Pancreas (tissue), 10 donors: ENCODE data around the gene CHRNB4. TPM values are rescaled to one million over a fixed set of nuclear protein-coding genes. Genes with fewer than 3 reads are reported as not detected.

Experiments
- ATAC-seq, 4 donors: fragments of 200-7000 bp; cut with Tn5 transposase; one replicate each; pipeline versions ENCODE4 v1.8.0 to v1.9.1; 2020; ENCODE audit warnings: mild to moderate bottlenecking in 4 of 4, moderate library complexity in 4 of 4
- DNase-seq, 6 donors: peaks; one replicate each; pipeline ENCODE4 v3.0.0-alpha.2; 2020
- FAIRE-seq: peaks from 2 replicates; lab custom pipeline; 2012; peaks lifted over from hg19 to GRCh38; lab: Jason Lieb, UNC
- H3K27ac ChIP-seq, 4 donors: fragments of 200-600 bp; sonication (generic); 1 replicate in 3 of 4; 2 replicates in 1 of 4; pipeline versions ENCODE4 v1.5.0 to v1.8.0; 2020
- H3K27me3 ChIP-seq, 4 donors: fragments of 200-600 bp; one replicate each; pipeline ENCODE4 v1.8.0; 2021
- H3K36me3 ChIP-seq, 3 donors: fragments of 200-600 bp; sonication (generic) in 1 of 3; one replicate each; pipeline versions ENCODE4 v1.5.0 to v1.8.0; 2020 to 2021
- H3K4me1 ChIP-seq, 3 donors: fragments of 200-600 bp; one replicate each; pipeline ENCODE4 v1.8.0; 2021
- H3K4me3 ChIP-seq, 4 donors: fragments of 200-600 bp; sonication (generic) in 2 of 4; one replicate each; pipeline versions ENCODE4 v1.5.0 to v1.8.0; 2020 to 2021
- H3K9me3 ChIP-seq, 4 donors: fragments of 200-600 bp; one replicate each; pipeline ENCODE4 v1.8.0; 2021
- CTCF ChIP-seq, 4 donors: fragments of 200-600 bp; sonication (generic) in 3 of 4; IDR thresholded peaks; one replicate each; pipeline versions ENCODE4 v1.5.0 to v1.8.0; 2021; ENCODE audit warnings: antibody characterized with exemption in 4 of 4
- WGBS, 2 donors: extraction: QIAGEN DNeasy Blood & Tissue Kit; methylation state at CpG; one replicate each; pipeline ENCODE4 v1.1.7; 2013; 5-methylcytosine and 5-hydroxymethylcytosine counted together
- intact Hi-C, 3 donors: fragments of 100-400 bp; cut with DNase I; formaldehyde crosslinking; loops; one replicate each; pipeline versions ENCODE4 v1.11.1 to v1.14.2; 2022
- polyA plus RNA-seq, 2 donors: library from polyadenylated mRNA; stranded (reverse); fragments of 200-250 nt; gene quantifications; one replicate each; pipeline ENCODE4 v1.2.3, GENCODE V29; 2013
- total RNA-seq, 6 donors: library from RNA; stranded (reverse); fragmentation: NEBNext Ultra II Directional in 4 of 6; extraction: Animal tissue kit (Norgen Biotek cat#: 25700) in 4 of 6; gene quantifications; one replicate each; pipeline versions ENCODE4 v1.2.1 to v1.2.4, GENCODE V29; 2021 to 2023
- donor health status: healthy with polysubstance abuse.
- donor health status: DM: no; HTN: no; CAD: no; lungs with moderate emphysema.
- donor health status: DM: no; HTN: no; CAD: no.
- donor health status: control.
- donor health status: control.
- donor health status: Bipolar disorder and iron deficiency.
- donor health status: DM: yes; HTN: yes; CAD: no.
- donor health status: DM: no; HTN: no; CAD: no.
- donor health status: DM: no; HTN: no; CAD: no.
- donor health status: DM: yes; HTN: yes; CAD: no.

Gene CHRNB4
- total and polyA plus RNA-seq, 8 donors: 0.02 to 0.18 TPM; not detected in 6

- intact Hi-C loops: no loop called here
Measured at GRCh38 chr15:78638658-78639314, 2.2 kb downstream of the CHRNB4 start.

GRCh38 chr15:78637776-78638435 lies 3.1 kb downstream of the CHRNB4 start:
- TF ChIP-seq CTCF (IDR thresholded peaks at IDR 0.05): no peak
- Histone ChIP-seq H3K9me3 (no peaks in the 10 kb centered on the region), H3K27ac (no peak overlapping the region), H3K4me3 (no peak overlapping the region), H3K27me3 (no peaks in the 10 kb centered on the region), H3K36me3 (no peaks in the 10 kb centered on the region), H3K4me1 (no peaks in the 10 kb centered on the region)
- no peak for FAIRE-seq
- no peak for DNase-seq
- intact Hi-C loops: no loop called here
- 74 to 80% methylated on average over 4 of the region's 4 CpGs for WGBS, 2 donors
- ATAC-seq: no peak

More at GRCh38 chr15:78638658-78639314, 2.2 kb downstream of the CHRNB4 start:
- Histone ChIP-seq H3K4me3 (no peak overlapping the region), H3K36me3 (no peaks in the 10 kb centered on the region), H3K9me3 (no peaks in the 10 kb centered on the region), H3K27me3 (no peaks in the 10 kb centered on the region), H3K4me1 (no peaks in the 10 kb centered on the region), H3K27ac (no peak overlapping the region)
- FAIRE-seq: no peak
- WGBS, 2 donors: 41 to 50% methylated on average over 4 of the region's 4 CpGs
- peak; percentile 19 to 44 (median 37) for TF ChIP-seq CTCF (IDR thresholded peaks at IDR 0.05)
- peak; percentile 50 to 74 (median 72) for ATAC-seq
- peak in 2 of 6 donors; percentile 43 to 50 for DNase-seq

DNA sequence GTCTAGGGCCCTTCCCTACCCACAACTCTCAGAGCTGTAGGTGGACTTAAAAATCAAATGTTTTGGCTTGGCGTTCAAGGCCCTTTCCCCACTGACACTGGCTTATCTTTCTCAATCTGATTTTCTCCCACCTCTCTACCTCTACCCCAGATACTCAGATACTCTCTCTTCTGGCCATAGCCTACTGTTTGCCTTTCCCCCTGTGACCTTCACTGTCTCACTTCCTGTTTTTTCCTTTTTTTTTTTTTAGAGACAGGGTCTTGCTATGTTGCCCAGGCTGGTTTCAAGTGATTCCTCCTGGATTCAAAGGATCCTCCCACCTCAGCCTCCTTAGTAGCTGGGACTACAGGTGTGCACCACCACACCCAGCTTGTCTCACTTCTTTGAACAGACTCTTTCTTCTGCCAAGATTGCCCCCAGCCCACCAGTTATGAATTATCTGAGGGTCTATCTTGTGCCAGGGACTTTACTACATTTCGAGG lies 4.6 kb downstream of the CHRNB4 start:
- TF ChIP-seq CTCF (IDR thresholded peaks at IDR 0.05): no peak
- no peaks in the 10 kb centered on the region for H3K4me1 ChIP-seq
- intact Hi-C loops: no loop called here
- ATAC-seq (no peak), DNase-seq (no peak), FAIRE-seq (no peak)
- H3K27me3 ChIP-seq: no peaks in the 10 kb centered on the region
- no peak overlapping the region for H3K27ac ChIP-seq
- no peak overlapping the region for H3K4me3 ChIP-seq
- no peaks in the 10 kb centered on the region for H3K9me3 ChIP-seq
- H3K36me3 ChIP-seq: no peaks in the 10 kb centered on the region
- WGBS, 2 donors: 66 to 78% methylated on average over 2 of the region's 2 CpGs

- no peak for FAIRE-seq
- H3K4me3 ChIP-seq: no peak overlapping the region
- no peaks in the 10 kb centered on the region for H3K9me3 ChIP-seq
- H3K4me1 ChIP-seq: no peaks in the 10 kb centered on the region
- no peak for DNase-seq
- 77 to 79% methylated on average over 10 of the region's 10 CpGs for WGBS, 2 donors
- intact Hi-C loops: no loop called here
- no peak for ATAC-seq
- no peak overlapping the region for H3K27ac ChIP-seq
- no peak for TF ChIP-seq CTCF (IDR thresholded peaks at IDR 0.05)
- H3K27me3 ChIP-seq: no peaks in the 10 kb centered on the region
- H3K36me3 ChIP-seq: no peaks in the 10 kb centered on the region
Measured at GRCh38 chr15:78635346-78635745, 5.7 kb downstream of the CHRNB4 start.
